Measurements from ENCODE around the gene PRR3.
A peak's percentile ranks its signal among the peaks of the same experiment; 100 is the strongest.

PRR3 gene

GRCh38 chr6:30541515-30542403 is 15.3 kb upstream of the PRR3 start:
- DNase-seq = peak; percentile 79

GRCh38 chr6:30542404-30542725 is 14.7 kb upstream of the PRR3 start:
- peak; percentile 28 for DNase-seq

GRCh38 chr6:30542915-30543314 is 14.2 kb upstream of the PRR3 start:
- no peak for DNase-seq

GRCh38 chr6:30543821-30544220 is 13.3 kb upstream of the PRR3 start:
- peak; percentile 33 for DNase-seq

- DNase-seq = no peak
Observed at GRCh38 chr6:30544666-30545272, 12.3 kb upstream of the PRR3 start.

GRCh38 chr6:30547454-30547853 is 9.6 kb upstream of the PRR3 start:
- DNase-seq = no peak

- no peak for DNase-seq
Observed at GRCh38 chr6:30548375-30548774, 8.7 kb upstream of the PRR3 start.

- DNase-seq = no peak
Observed at GRCh38 chr6:30554404-30554803, 2.7 kb upstream of the PRR3 start.

- DNase-seq = peak; percentile 14
Observed at GRCh38 chr6:30554962-30555815, 1.9 kb upstream of the PRR3 start.

- no peak for DNase-seq
Observed at GRCh38 chr6:30555816-30556065, 1.4 kb upstream of the PRR3 start.

GRCh38 chr6:30556066-30556905 is 809 bp upstream of the PRR3 start, which contains the start of gene GNL1:
Gene GNL1 (minus strand): TSS chr6:30556489. CDS start chr6:30556203, 286 bp downstream.
- DNase-seq = peak; percentile 100

GRCh38 chr6:30557683-30557981 is 537 bp downstream of the PRR3 start:
- no peak for DNase-seq

GRCh38 chr6:30560930-30561329 is 3.8 kb downstream of the PRR3 start:
- no peak for DNase-seq

- no peak for DNase-seq
Observed at GRCh38 chr6:30562470-30563425, 5.7 kb downstream of the PRR3 start.

- no peak for DNase-seq
Observed at GRCh38 chr6:30564114-30564513, 7.0 kb downstream of the PRR3 start.

- DNase-seq = no peak
Observed at GRCh38 chr6:30565772-30566171, 8.7 kb downstream of the PRR3 start.

- no peak for DNase-seq
Observed at GRCh38 chr6:30568245-30568644, 11.2 kb downstream of the PRR3 start.

- no peak for DNase-seq
Observed at GRCh38 chr6:30570263-30570662, 13.2 kb downstream of the PRR3 start.

- DNase-seq = no peak
Observed at GRCh38 chr6:30570740-30571074, 13.6 kb downstream of the PRR3 start.

- DNase-seq = peak; percentile 100
Observed at GRCh38 chr6:30571075-30571761, 14.1 kb downstream of the PRR3 start, which contains the start of gene ABCF1. Gene ABCF1 (plus strand): TSS chr6:30571442. CDS start chr6:30571488, 46 bp downstream.

GRCh38 chr6:30571762-30572082 is 14.6 kb downstream of the PRR3 start:
- DNase-seq = no peak
